K562 (cell line): Measurements from ENCODE around the gene WDR83. TPM values are rescaled to one million over a fixed set of nuclear protein-coding genes. Genes with fewer than 3 reads are reported as not detected.

ENCODE experiments used
- CBFA2T2 ChIP-seq: fragments of 450-650 bp; conservative IDR thresholded peaks from 2 replicates; pipeline ENCODE4 v1.6.1; 2017; ENCODE audit warnings: mild to moderate bottlenecking
- CEBPB ChIP-seq: fragments of 450-650 bp; IDR thresholded peaks from 2 replicates; pipeline ENCODE4 v1.6.1; 2016; ENCODE audit warnings: missing genetic modification characterization, missing compliant biosample characterization
- ELF2 ChIP-seq: fragments of 250-450 bp; sonication (Bioruptor Pico); IDR thresholded peaks from 2 replicates; pipeline ENCODE4 v1.5.0; 2021; ENCODE audit warnings: mild to moderate bottlenecking
- FOXP1 ChIP-seq: sonication (generic); formaldehyde crosslinking; IDR thresholded peaks from 2 replicates; pipeline ENCODE4 v1.8.0; 2022; ENCODE audit warnings: mild to moderate bottlenecking, missing genetic modification reagents
- FOXP4 ChIP-seq: sonication (generic); formaldehyde crosslinking; IDR thresholded peaks from 2 replicates; pipeline ENCODE4 v1.8.0; 2022; ENCODE audit warnings: mild to moderate bottlenecking, missing genetic modification reagents, borderline replicate concordance
- KAT8 ChIP-seq: fragments of 450-650 bp; IDR thresholded peaks from 2 replicates; pipeline ENCODE4 v1.6.1; 2016; ENCODE audit warnings: low read depth, mild to moderate bottlenecking
- L3MBTL2 ChIP-seq: fragments of 450-650 bp; IDR thresholded peaks from 2 replicates; pipeline ENCODE4 v1.6.1; 2016; ENCODE audit warnings: mild to moderate bottlenecking, moderate library complexity
- MAX ChIP-seq: sonication (generic); formaldehyde crosslinking; IDR thresholded peaks from 2 replicates; pipeline ENCODE4 v1.9.0; 2022; ENCODE audit warnings: mild to moderate bottlenecking, missing genetic modification reagents
- NRF1 ChIP-seq, 2 experiments: fragments of 450-650 bp; IDR thresholded peaks in 1 of 2; conservative IDR thresholded peaks in 1 of 2; 2 replicates each; pipeline ENCODE4 v1.6.1; 2014; ENCODE audit warnings: mild to moderate bottlenecking in 2 of 2
- PHF20 ChIP-seq: fragments of 450-650 bp; IDR thresholded peaks from 2 replicates; pipeline ENCODE4 v1.6.1; 2018; ENCODE audit not compliant: partially characterized antibody
- PKNOX1 ChIP-seq: fragments of 450-650 bp; IDR thresholded peaks from 2 replicates; pipeline ENCODE4 v1.6.1; 2016
- TCF7 ChIP-seq: sonication (generic); IDR thresholded peaks from 2 replicates; pipeline ENCODE4 v1.6.1; 2016; ENCODE audit warnings: antibody characterized with exemption, borderline replicate concordance
- ZBTB11 ChIP-seq, 3 experiments: fragments of 200-800 bp in 1 of 3; fragments of 250-450 bp in 1 of 3; fragments of 450-650 bp in 1 of 3; sonication (Bioruptor Pico) in 1 of 3; sonication (Bioruptor generic) in 1 of 3; formaldehyde crosslinking in 1 of 3; IDR thresholded peaks; 2 replicates each; pipeline versions ENCODE4 v1.6.1 to v1.8.0; 2016 to 2022; ENCODE audit warnings: mild to moderate bottlenecking in 2 of 3, missing genetic modification characterization in 2 of 3, missing compliant biosample characterization in 1 of 3, moderate library complexity in 1 of 3
- ZNF274 ChIP-seq: IDR thresholded peaks from 2 replicates; pipeline ENCODE4 v1.6.1; 2011; ENCODE audit warnings: low read depth, mild to moderate bottlenecking, low read length, moderate library complexity, borderline replicate concordance
- ZNF384 ChIP-seq: IDR thresholded peaks from 2 replicates; pipeline ENCODE4 v1.6.1; 2012; ENCODE audit warnings: low read depth, low read length, improper control_type of control experiment
- ZNF518B ChIP-seq: fragments of 250-450 bp; sonication (Bioruptor Pico); IDR thresholded peaks from 2 replicates; pipeline ENCODE4 v1.5.0; 2021; ENCODE audit warnings: mild to moderate bottlenecking, moderate library complexity
- polyA plus RNA-seq, 8 experiments: library from polyadenylated mRNA; depleted of rRNA in 4 of 8; stranded (reverse) in 5 of 8; unstranded in 3 of 8; fragments of >200 nt; fragmentation: Nextera tagmentation in 2 of 8; fragmentation: Illumina TruSeq in 1 of 8; extraction: Ambion mirVana in 2 of 8; extraction: Trizol in 1 of 8; gene quantifications; 2 replicates each; pipeline versions ENCODE4 v1.2.1 to v1.2.3, GENCODE V29; 2011 to 2014; ENCODE audit warnings: inconsistent platforms in 1 of 8, missing spikeins in 1 of 8
- total RNA-seq, 7 experiments: library from RNA; depleted of rRNA in 6 of 7; stranded (reverse); fragments of >200 nt in 6 of 7; fragmentation: Illumina TruSeq in 2 of 7; extraction: Trizol in 2 of 7; gene quantifications; 2 replicates each; pipeline versions ENCODE4 v1.2.1 to v1.2.3, GENCODE V29; 2011 to 2021; ENCODE audit warnings: low replicate concordance in 1 of 7

The WDR83 gene
- total and polyA plus RNA-seq, 9 of the 15 experiments (the other 6 are each of a cell fraction or from before 2014, with no cell fraction given) = 0.52 to 21.3 (median 4.2) TPM

- TF ChIP-seq ZNF518B (CRISPR knock-in tag) (no peak), PHF20 (peak; percentile 90), ZNF384 (peak; percentile 99), CEBPB (tag) (peak; percentile 97), ELF2 (CRISPR knock-in tag) (peak; percentile 69), KAT8 (no peak), FOXP4 (0 out of 2 replicates have a peak, but pooled peaks have one; percentile 23), MAX (CRISPR knock-in tag) (peak; percentile 92), TCF7 (peak; percentile 8; the same call in 1 of the 2 replicates), PKNOX1 (peak; percentile 67), ZBTB11 (CRISPR knock-in tag; IDR thresholded peaks at IDR 0.05) (peak; percentile 54 to 94 (median 64); a peak in 5 of 6 replicates), FOXP1 (CRISPR knock-in tag) (peak; percentile 97), ZNF274 (no peak), NRF1 (conservative IDR thresholded peaks at IDR 0.05 in 1 of 2, IDR thresholded peaks at IDR 0.05 in 1 of 2) (peak; percentile 58 to 67), L3MBTL2 (peak; percentile 95), CBFA2T2 (peak; percentile 96)
Observed at GRCh38 chr19:12681074-12681987, 14.7 kb downstream of the WDR83 start, which contains the start of gene DHPS (continued).
